DND-41 (cell line): ENCODE results near the gene ZFP64.
A peak's percentile ranks its signal among the peaks of the same experiment; 100 is the strongest.
"Not testable (repeated sequence)": the region's sequence is repeated elsewhere in the genome, so short reads cannot be mapped to it uniquely, and the experiment has no call there.

Experiments used
- ATAC-seq: fragments of 200-7000 bp; cut with Tn5 transposase; 3 replicates; pipeline ENCODE4 v1.9.1; 2021; ENCODE audit warnings: low read depth; ENCODE audit not compliant: insufficient read depth
- DNase-seq: peaks from one replicate; pipeline ENCODE4 v3.0.0-alpha.2; 2020
- H2AFZ ChIP-seq: 2 replicates; pipeline ENCODE4 v1.6.0; 2012; ENCODE audit warnings: low read depth, low read length
- H3K27ac ChIP-seq: 2 replicates; pipeline ENCODE4 v1.5.1; 2012; ENCODE audit warnings: low read length, inconsistent platforms
- H3K27me3 ChIP-seq: fragments of 200-600 bp; sonication (generic); 2 replicates; pipeline ENCODE4 v1.6.0; 2012; ENCODE audit warnings: low read length, mild to moderate bottlenecking, inconsistent platforms; ENCODE audit not compliant: insufficient read depth, poor library complexity
- H3K36me3 ChIP-seq: 2 replicates; pipeline ENCODE4 v1.5.1; 2012; ENCODE audit warnings: low read length, inconsistent platforms; ENCODE audit not compliant: insufficient read depth
- H3K4me1 ChIP-seq: 2 replicates; pipeline ENCODE4 v1.5.1; 2012; ENCODE audit warnings: mild to moderate bottlenecking, low read length; ENCODE audit not compliant: insufficient read depth
- H3K4me2 ChIP-seq: 2 replicates; pipeline ENCODE4 v1.6.0; 2012; ENCODE audit warnings: mild to moderate bottlenecking, moderate library complexity, low read length, inconsistent platforms; ENCODE audit not compliant: insufficient read depth
- H3K4me3 ChIP-seq, 2 experiments: fragments of 200-600 bp in 1 of 2; shearing (Covaris generic) in 1 of 2; 2 replicates each; pipeline ENCODE4 v1.5.1; 2012 to 2016; ENCODE audit warnings: inconsistent platforms in 2 of 2, low read length in 2 of 2, mild to moderate bottlenecking in 2 of 2, low read depth in 1 of 2, moderate library complexity in 1 of 2
- H3K79me2 ChIP-seq: 2 replicates; pipeline ENCODE4 v1.6.0; 2012; ENCODE audit warnings: low read length, inconsistent platforms; ENCODE audit not compliant: insufficient read depth
- H3K9ac ChIP-seq: 2 replicates; pipeline ENCODE4 v1.6.0; 2012; ENCODE audit warnings: low read depth, mild to moderate bottlenecking, inconsistent platforms, low read length, moderate library complexity
- H3K9me3 ChIP-seq: 2 replicates; pipeline ENCODE4 v1.5.1; 2012; ENCODE audit warnings: low read length, moderate library complexity, mild to moderate bottlenecking, inconsistent platforms; ENCODE audit not compliant: insufficient read depth, severe bottlenecking
- H4K20me1 ChIP-seq: 2 replicates; pipeline ENCODE4 v1.6.0; 2012; ENCODE audit warnings: low read length; ENCODE audit not compliant: insufficient read depth
- CTCF ChIP-seq: IDR thresholded peaks from 2 replicates; pipeline ENCODE4 v1.5.1; 2012; ENCODE audit warnings: borderline replicate concordance, low read length, moderate library complexity, mild to moderate bottlenecking; ENCODE audit not compliant: poor library complexity, severe bottlenecking; ENCODE audit errors: extremely low read depth
- EZH2 ChIP-seq: IDR thresholded peaks from 3 replicates; pipeline ENCODE4 v1.6.1; 2012; ENCODE audit warnings: borderline replicate concordance, low read depth, mild to moderate bottlenecking, moderate library complexity, low read length, inconsistent platforms; ENCODE audit not compliant: severe bottlenecking

The ZFP64 gene

GRCh38 chr20:52193886-52194545, 2.4 kb upstream of the ZFP64 start:
- Histone ChIP-seq H3K4me1 (peaks cover 22% of the 10 kb centered on the region), H2AFZ (no peak overlapping the region), H3K27me3 (no peaks in the 10 kb centered on the region), H3K27ac (no peak overlapping the region), H3K4me2 (no peak overlapping the region), H3K4me3 (no peak overlapping the region), H3K36me3 (no peaks in the 10 kb centered on the region; the same call in 1 of the 2 replicates), H3K79me2 (peaks cover 28% of the 10 kb centered on the region), H3K9me3 (no peaks in the 10 kb centered on the region), H3K9ac (no peak overlapping the region), H4K20me1 (no peaks in the 10 kb centered on the region)
- ATAC-seq: no peak
- DNase-seq: no peak
- TF ChIP-seq CTCF: no peak
- TF ChIP-seq EZH2: no peak

- Histone ChIP-seq H3K9me3 (no peaks in the 10 kb centered on the region), H3K4me1 (peaks cover 22% of the 10 kb centered on the region), H3K36me3 (no peaks in the 10 kb centered on the region; the same call in 1 of the 2 replicates), H3K4me3 (peak overlapping the region in 1 of 2 experiments; percentile 84; a peak in 1 of 4 replicates), H3K4me2 (peak overlapping the region; percentile 78), H2AFZ (peak overlapping the region; percentile 87), H4K20me1 (no peaks in the 10 kb centered on the region), H3K79me2 (peaks cover 35% of the 10 kb centered on the region), H3K9ac (peak overlapping the region; percentile 97; the same call in 1 of the 2 replicates), H3K27ac (no peak overlapping the region), H3K27me3 (no peaks in the 10 kb centered on the region)
- ATAC-seq: no peak
- TF ChIP-seq CTCF (no peak), EZH2 (no peak)
- DNase-seq: no peak
Observed at GRCh38 chr20:52193133-52193532, 1.6 kb upstream of the ZFP64 start.

GRCh38 chr20:52192719-52193007, 1.1 kb upstream of the ZFP64 start:
- Histone ChIP-seq H3K9ac (peak overlapping the region; percentile 97), H3K4me2 (peak overlapping the region; percentile 78), H3K4me1 (peaks cover 22% of the 10 kb centered on the region), H2AFZ (peak overlapping the region; percentile 87), H3K27ac (peak overlapping the region; percentile 97; the same call in 1 of the 2 replicates), H3K79me2 (peaks cover 40% of the 10 kb centered on the region), H3K4me3 (peak overlapping the region; percentile 65 to 84; a peak in 3 of 4 replicates)
- not testable (repeated sequence) for H3K36me3 ChIP-seq, DNase-seq, H3K27me3 ChIP-seq, H4K20me1 ChIP-seq, ATAC-seq, H3K9me3 ChIP-seq

GRCh38 chr20:52191916-52192718, 538 bp upstream of the ZFP64 start:
- Histone ChIP-seq H3K4me3 (peak overlapping the region; percentile 65 to 84), H3K4me1 (peaks cover 22% of the 10 kb centered on the region), H3K79me2 (peaks cover 42% of the 10 kb centered on the region), H3K36me3 (no peaks in the 10 kb centered on the region; the same call in 1 of the 2 replicates), H3K27ac (peak overlapping the region; percentile 97), H2AFZ (peak overlapping the region; percentile 87), H3K27me3 (no peaks in the 10 kb centered on the region), H3K4me2 (peak overlapping the region; percentile 78), H4K20me1 (0 out of 2 replicates have a peak, but pooled peaks cover 2% of the 10 kb centered on the region), H3K9me3 (no peaks in the 10 kb centered on the region), H3K9ac (peak overlapping the region; percentile 97)
- ATAC-seq: peak; percentile 64
- TF ChIP-seq CTCF: peak; percentile 44
- TF ChIP-seq EZH2: no peak
- peak; percentile 73 for DNase-seq
